ENCODE data around the gene PARD3B.

The PARD3B gene

GRCh38 chr2:205280596-205281236, 735.4 kb downstream of the PARD3B start:
- H3K4me3 ChIP-seq (replicated peaks; ENCODE audit: insufficient read depth, low read length) = no peak overlapping the region
- TF ChIP-seq GABPA (IDR thresholded peaks at IDR 0.05; ENCODE audit: low read depth) (no peak), SPI1 (IDR thresholded peaks at IDR 0.05; ENCODE audit: borderline replicate concordance, low read depth) (no peak), POLR2AphosphoS5 (IDR thresholded peaks at IDR 0.05; ENCODE audit: low read depth) (no peak), REST (IDR thresholded peaks at IDR 0.05; ENCODE audit: insufficient replicate concordance, low read depth) (no peak)
- TF ChIP-seq, protein P1, sequence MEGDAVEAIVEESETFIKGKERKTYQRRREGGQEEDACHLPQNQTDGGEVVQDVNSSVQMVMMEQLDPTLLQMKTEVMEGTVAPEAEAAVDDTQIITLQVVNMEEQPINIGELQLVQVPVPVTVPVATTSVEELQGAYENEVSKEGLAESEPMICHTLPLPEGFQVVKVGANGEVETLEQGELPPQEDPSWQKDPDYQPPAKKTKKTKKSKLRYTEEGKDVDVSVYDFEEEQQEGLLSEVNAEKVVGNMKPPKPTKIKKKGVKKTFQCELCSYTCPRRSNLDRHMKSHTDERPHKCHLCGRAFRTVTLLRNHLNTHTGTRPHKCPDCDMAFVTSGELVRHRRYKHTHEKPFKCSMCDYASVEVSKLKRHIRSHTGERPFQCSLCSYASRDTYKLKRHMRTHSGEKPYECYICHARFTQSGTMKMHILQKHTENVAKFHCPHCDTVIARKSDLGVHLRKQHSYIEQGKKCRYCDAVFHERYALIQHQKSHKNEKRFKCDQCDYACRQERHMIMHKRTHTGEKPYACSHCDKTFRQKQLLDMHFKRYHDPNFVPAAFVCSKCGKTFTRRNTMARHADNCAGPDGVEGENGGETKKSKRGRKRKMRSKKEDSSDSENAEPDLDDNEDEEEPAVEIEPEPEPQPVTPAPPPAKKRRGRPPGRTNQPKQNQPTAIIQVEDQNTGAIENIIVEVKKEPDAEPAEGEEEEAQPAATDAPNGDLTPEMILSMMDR (IDR thresholded peaks at IDR 0.05; ENCODE audit: insufficient read depth, low read length) = no peak
- DNase-seq (ENCODE audit: low read depth in 1 of 2, low spot score in 1 of 2) = no peak
- no peak overlapping the region for H3K27ac ChIP-seq (replicated peaks)
- peaks cover 3% of the 10 kb centered on the region for H3K27me3 ChIP-seq (ENCODE audit: insufficient read depth, poor library complexity, severe bottlenecking)

GRCh38 chr2:205283736-205284270, 738.5 kb downstream of the PARD3B start:
- no peak for DNase-seq (ENCODE audit: low read depth in 1 of 2, low spot score in 1 of 2)
- Histone ChIP-seq H3K27ac (replicated peaks) (no peak overlapping the region), H3K27me3 (ENCODE audit: insufficient read depth, poor library complexity, severe bottlenecking) (peaks cover 3% of the 10 kb centered on the region), H3K4me3 (replicated peaks; ENCODE audit: insufficient read depth, low read length) (no peak overlapping the region)
- no peak for TF ChIP-seq REST (IDR thresholded peaks at IDR 0.05; ENCODE audit: insufficient replicate concordance, low read depth)
- TF ChIP-seq POLR2AphosphoS5 (IDR thresholded peaks at IDR 0.05; ENCODE audit: low read depth) = no peak
- no peak for TF ChIP-seq GABPA (IDR thresholded peaks at IDR 0.05; ENCODE audit: low read depth)
- TF ChIP-seq SPI1 (IDR thresholded peaks at IDR 0.05; ENCODE audit: borderline replicate concordance, low read depth) = no peak

- TF ChIP-seq SPI1 (IDR thresholded peaks at IDR 0.05; ENCODE audit: borderline replicate concordance, low read depth) (no peak), GABPA (IDR thresholded peaks at IDR 0.05; ENCODE audit: low read depth) (no peak), POLR2AphosphoS5 (IDR thresholded peaks at IDR 0.05; ENCODE audit: low read depth) (no peak), REST (IDR thresholded peaks at IDR 0.05; ENCODE audit: insufficient replicate concordance, low read depth) (no peak)
- TF ChIP-seq, protein P1 (IDR thresholded peaks at IDR 0.05; ENCODE audit: insufficient read depth, low read length) = no peak
- Histone ChIP-seq H3K4me3 (replicated peaks; ENCODE audit: insufficient read depth, low read length) (no peak overlapping the region), H3K27ac (replicated peaks) (no peak overlapping the region), H3K27me3 (ENCODE audit: insufficient read depth, poor library complexity, severe bottlenecking) (peaks cover 3% of the 10 kb centered on the region)
- DNase-seq (ENCODE audit: low read depth in 1 of 2, low spot score in 1 of 2) = no peak
Measured at GRCh38 chr2:205284334-205284733, 739.1 kb downstream of the PARD3B start.
